ENCODE data around the gene SLCO4A1.

SLCO4A1 gene

GRCh38 chr20:62634330-62634967 is 7.9 kb upstream of the SLCO4A1 start:
- no peak overlapping the region for H3K27ac ChIP-seq (ENCODE audit: low read depth, low read length)
- no peaks in the 10 kb centered on the region for H3K27me3 ChIP-seq (ENCODE audit: control insufficient read depth, low read length)
- no peaks in the 10 kb centered on the region for H3K9me2 ChIP-seq (replicated peaks; ENCODE audit: control insufficient read depth, low read length)
- no peaks in the 10 kb centered on the region for H4K20me1 ChIP-seq (ENCODE audit: control insufficient read depth, insufficient read depth, low read depth, low read length)
- peaks cover 56% of the 10 kb centered on the region for H3K4me1 ChIP-seq (ENCODE audit: control insufficient read depth, low read length)
- H3K36me3 ChIP-seq (ENCODE audit: control insufficient read depth, low read length) = no peaks in the 10 kb centered on the region
- TF ChIP-seq EZH2phosphoT487 (IDR thresholded peaks at IDR 0.05; ENCODE audit: borderline replicate concordance, low read length) (no peak), CTCF (IDR thresholded peaks at IDR 0.05; ENCODE audit: low read depth, low read length, poor library complexity, severe bottlenecking) (no peak)
- no peak overlapping the region for H3K4me3 ChIP-seq (ENCODE audit: low read length)
- H3K9me3 ChIP-seq (ENCODE audit: control insufficient read depth, insufficient read depth, low read length) = no peaks in the 10 kb centered on the region
- H3K79me2 ChIP-seq (ENCODE audit: control insufficient read depth, low read length) = no peaks in the 10 kb centered on the region
- H3F3A ChIP-seq (ENCODE audit: control insufficient read depth, insufficient read depth) = peaks cover 1% of the 10 kb centered on the region
- H3K4me2 ChIP-seq (ENCODE audit: low read length) = no peak overlapping the region

GRCh38 chr20:62635232-62635631 is 7.1 kb upstream of the SLCO4A1 start:
- peaks cover 5% of the 10 kb centered on the region for H3F3A ChIP-seq (ENCODE audit: control insufficient read depth, insufficient read depth)
- H3K4me3 ChIP-seq (ENCODE audit: low read length) = no peak overlapping the region
- TF ChIP-seq EZH2phosphoT487 (IDR thresholded peaks at IDR 0.05; ENCODE audit: borderline replicate concordance, low read length) (no peak), CTCF (IDR thresholded peaks at IDR 0.05; ENCODE audit: low read depth, low read length, poor library complexity, severe bottlenecking) (no peak)
- H3K4me2 ChIP-seq (ENCODE audit: low read length) = no peak overlapping the region
- H4K20me1 ChIP-seq (ENCODE audit: control insufficient read depth, insufficient read depth, low read depth, low read length) = no peaks in the 10 kb centered on the region
- no peaks in the 10 kb centered on the region for H3K36me3 ChIP-seq (ENCODE audit: control insufficient read depth, low read length)
- H3K4me1 ChIP-seq (ENCODE audit: control insufficient read depth, low read length) = peaks cover 48% of the 10 kb centered on the region
- no peaks in the 10 kb centered on the region for H3K27me3 ChIP-seq (ENCODE audit: control insufficient read depth, low read length)
- H3K27ac ChIP-seq (ENCODE audit: low read depth, low read length) = no peak overlapping the region
- no peaks in the 10 kb centered on the region for H3K9me2 ChIP-seq (replicated peaks; ENCODE audit: control insufficient read depth, low read length)
- H3K9me3 ChIP-seq (ENCODE audit: control insufficient read depth, insufficient read depth, low read length) = no peaks in the 10 kb centered on the region
- no peaks in the 10 kb centered on the region for H3K79me2 ChIP-seq (ENCODE audit: control insufficient read depth, low read length)

GRCh38 chr20:62635852-62636251 is 6.5 kb upstream of the SLCO4A1 start:
- Histone ChIP-seq H3K79me2 (ENCODE audit: control insufficient read depth, low read length) (no peaks in the 10 kb centered on the region), H3K9me3 (ENCODE audit: control insufficient read depth, insufficient read depth, low read length) (no peaks in the 10 kb centered on the region), H3K36me3 (ENCODE audit: control insufficient read depth, low read length) (no peaks in the 10 kb centered on the region), H3K9me2 (replicated peaks; ENCODE audit: control insufficient read depth, low read length) (no peaks in the 10 kb centered on the region), H4K20me1 (ENCODE audit: control insufficient read depth, insufficient read depth, low read depth, low read length) (no peaks in the 10 kb centered on the region), H3K4me3 (ENCODE audit: low read length) (peak overlapping the region; percentile 33; the same call in 1 of the 2 replicates), H3K4me2 (ENCODE audit: low read length) (peak overlapping the region; percentile 50), H3K27me3 (ENCODE audit: control insufficient read depth, low read length) (no peaks in the 10 kb centered on the region), H3K4me1 (ENCODE audit: control insufficient read depth, low read length) (peaks cover 42% of the 10 kb centered on the region), H3F3A (ENCODE audit: control insufficient read depth, insufficient read depth) (peaks cover 5% of the 10 kb centered on the region), H3K27ac (ENCODE audit: low read depth, low read length) (no peak overlapping the region)
- TF ChIP-seq CTCF (IDR thresholded peaks at IDR 0.05; ENCODE audit: low read depth, low read length, poor library complexity, severe bottlenecking) = no peak
- TF ChIP-seq EZH2phosphoT487 (IDR thresholded peaks at IDR 0.05; ENCODE audit: borderline replicate concordance, low read length) = no peak

Data from DOHH2 (cell line).